ENCODE results near the gene RHBDF1.

Gene RHBDF1

DNA sequence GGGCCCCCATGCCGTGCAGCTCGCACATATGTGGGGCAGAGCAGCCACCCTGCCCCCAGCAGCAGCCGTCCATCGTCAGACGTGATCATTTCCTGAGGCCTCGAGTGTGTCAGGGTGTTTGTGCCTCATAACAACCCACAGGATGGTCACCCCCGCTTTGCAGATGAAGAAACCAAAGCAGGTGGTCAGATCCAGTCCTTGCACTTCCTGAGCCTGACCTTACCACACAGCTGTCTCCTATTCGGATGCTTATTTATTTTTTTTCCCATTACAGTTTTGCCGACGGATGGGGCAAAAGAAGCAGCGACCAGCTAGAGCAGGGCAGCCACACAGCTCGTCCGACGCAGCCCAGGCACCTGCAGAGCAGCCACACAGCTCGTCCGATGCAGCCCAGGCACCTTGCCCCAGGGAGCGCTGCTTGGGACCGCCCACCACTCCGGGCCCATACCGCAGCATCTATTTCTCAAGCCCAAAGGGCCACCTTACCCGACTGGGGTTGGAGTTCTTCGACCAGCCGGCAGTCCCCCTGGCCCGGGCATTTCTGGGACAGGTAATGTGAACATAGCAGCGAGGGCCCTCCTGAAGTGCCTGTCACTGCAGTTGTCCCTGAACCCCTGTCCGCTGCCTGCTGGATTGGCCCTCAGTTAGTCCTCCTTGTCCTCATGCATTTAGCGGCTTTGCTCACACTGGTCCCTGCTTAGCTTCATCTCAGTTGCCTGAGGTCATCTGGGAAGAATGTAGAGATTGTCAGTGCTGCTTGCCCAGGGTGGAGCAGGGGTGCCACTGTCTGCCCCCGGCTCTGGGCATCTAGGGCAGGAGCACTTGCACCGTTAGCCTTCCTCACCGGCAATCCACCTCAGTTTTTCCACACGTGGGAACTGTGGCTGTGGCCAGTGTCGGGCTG, 7.0 kb upstream of the RHBDF1 start:
- H3K4me1 ChIP-seq: peaks cover 70 to 93% (median 89%) of the 10 kb centered on the region in 10 experiments
- TF ChIP-seq Cebpa-rat (IDR thresholded peaks at IDR 0.05): no peak
- peak overlapping the region; percentile 93 to 99 (median 96); a peak in 21 of 22 replicates for H3K27ac ChIP-seq

DNA sequence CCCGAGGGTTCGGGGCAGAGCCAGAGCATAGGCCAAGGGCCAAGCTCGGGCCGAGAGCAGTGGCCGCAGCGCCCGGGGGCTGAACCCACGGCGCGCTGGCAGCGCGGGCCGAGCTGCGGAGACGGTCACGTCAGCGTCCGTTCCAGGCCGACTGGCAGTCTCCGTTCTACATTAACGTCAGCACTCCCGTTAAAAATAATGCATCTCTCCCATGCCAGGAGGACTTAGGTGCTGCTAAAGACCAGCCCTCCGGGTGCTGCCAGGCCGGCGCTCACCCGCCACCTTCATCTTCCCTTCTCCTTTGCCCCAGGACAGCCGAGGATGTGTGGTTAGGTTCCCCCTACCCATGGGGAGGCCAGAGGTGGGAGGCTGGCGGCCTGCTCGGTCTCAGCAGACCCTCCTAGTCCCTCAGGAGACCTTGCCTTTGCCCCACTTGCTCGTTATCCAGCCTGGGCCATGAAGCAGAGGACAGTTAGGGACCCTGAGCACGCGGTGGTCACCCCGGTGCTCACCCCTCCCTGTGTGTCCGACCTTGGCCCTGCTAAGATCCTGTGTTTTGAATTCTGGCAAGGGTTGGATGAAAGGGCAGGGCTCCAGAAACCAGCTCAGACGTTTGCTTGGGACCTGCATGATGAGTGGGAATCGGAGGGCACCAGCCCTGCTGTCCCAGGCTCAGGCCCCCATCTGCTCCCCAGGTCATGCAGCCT, 6.2 kb upstream of the RHBDF1 start:
- Histone ChIP-seq H3K36me3 (peaks cover 29 to 47% (median 34%) of the 10 kb centered on the region in 11 experiments), H3K9me3 (replicated peaks in 1 of 11) (no peaks in the 10 kb centered on the region), H3K9ac (peak overlapping the region; percentile 93 to 100 (median 98)), H3K4me3 (peak overlapping the region; percentile 80 to 100 (median 93)), H3K27ac (peak overlapping the region; percentile 93 to 99 (median 96)), H3K4me1 (peaks cover 63 to 93% (median 89%) of the 10 kb centered on the region in 10 experiments), H3K27me3 (peaks cover 0 to 10% (median 8%) of the 10 kb centered on the region in 11 experiments; a peak in 16 of 22 replicates), H4K20me1 (peaks cover 0 to 30% (median 0%) of the 10 kb centered on the region in 11 experiments; a peak in 5 of 22 replicates), H3K4me2 (peak overlapping the region; percentile 96 to 100 (median 99))
- no peak for TF ChIP-seq Cebpa-rat (IDR thresholded peaks at IDR 0.05)

More for the DNA sequence above, 7.0 kb upstream of the RHBDF1 start:
- Histone ChIP-seq H3K9me3 (replicated peaks in 1 of 11) (no peaks in the 10 kb centered on the region), H3K9ac (peak overlapping the region; percentile 93 to 100 (median 98)), H4K20me1 (peaks cover 0 to 36% (median 5%) of the 10 kb centered on the region in 11 experiments; a peak in 8 of 22 replicates), H3K4me2 (peak overlapping the region; percentile 96 to 100 (median 99)), H3K36me3 (peaks cover 29 to 48% (median 34%) of the 10 kb centered on the region in 11 experiments), H3K4me3 (peak overlapping the region; percentile 80 to 100 (median 93)), H3K27me3 (peaks cover 0 to 2% (median 0%) of the 10 kb centered on the region in 11 experiments; a peak in 6 of 22 replicates)

DNA sequence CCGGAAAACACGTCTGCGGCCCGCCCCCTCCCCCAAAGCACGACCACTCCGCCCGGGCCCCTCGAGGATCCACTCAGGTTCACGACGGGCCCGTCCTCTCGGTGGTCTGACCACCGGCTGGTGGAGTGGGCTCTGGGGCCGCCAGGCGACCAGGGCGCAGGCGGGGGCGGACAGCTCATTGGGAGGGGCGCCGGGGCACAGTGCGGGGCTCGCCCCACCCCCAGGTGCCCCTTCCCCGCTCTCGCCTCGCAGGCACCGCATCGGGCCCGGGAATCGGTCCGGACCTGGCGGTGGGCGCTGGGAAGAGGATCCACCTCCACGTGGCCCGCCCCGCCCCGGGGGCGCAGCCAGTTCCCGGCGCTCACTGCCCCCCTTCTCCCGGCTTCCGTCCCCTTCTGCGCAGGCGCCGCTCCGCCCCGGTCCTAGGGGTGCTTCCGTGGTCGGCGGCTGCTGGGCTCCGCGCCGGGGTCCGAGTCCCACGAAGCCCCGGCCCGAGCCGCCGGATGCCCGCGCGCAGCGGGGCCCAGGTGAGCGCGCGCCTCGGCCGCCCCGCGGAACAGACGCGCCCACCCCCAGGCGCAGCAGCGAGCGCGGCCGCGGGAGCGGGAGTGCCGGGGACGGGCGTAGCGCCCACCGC, 5.5 kb upstream of the RHBDF1 start, which contains the start of gene MPG:
TSS of gene MPG (plus strand) at position 419 of the 637 bp plus-strand sequence. CDS start at position 504, 85 bp downstream.
- peak within 1 kb of the TSS; percentile 93 to 100 (median 98) for H3K9ac ChIP-seq
- H3K27ac ChIP-seq: peak within 1 kb of the TSS; percentile 93 to 99 (median 96)
- TF ChIP-seq Cebpa-rat (IDR thresholded peaks at IDR 0.05): no peak
- H3K4me3 ChIP-seq: peak within 1 kb of the TSS; percentile 80 to 100 (median 93)
- peaks cover 25 to 40% (median 30%) of the 10 kb centered on the region in 11 experiments for H3K36me3 ChIP-seq
- H4K20me1 ChIP-seq: peaks cover 0 to 27% (median 0%) of the 10 kb centered on the region in 11 experiments; a peak in 5 of 22 replicates
- peaks cover 0 to 16% (median 14%) of the 10 kb centered on the region in 11 experiments; a peak in 18 of 22 replicates for H3K27me3 ChIP-seq
- H3K9me3 ChIP-seq (replicated peaks in 1 of 11): no peaks in the 10 kb centered on the region
- H3K4me1 ChIP-seq: peaks cover 63 to 93% (median 89%) of the 10 kb centered on the region in 10 experiments
- H3K4me2 ChIP-seq: peak within 1 kb of the TSS; percentile 96 to 100 (median 99)

DNA sequence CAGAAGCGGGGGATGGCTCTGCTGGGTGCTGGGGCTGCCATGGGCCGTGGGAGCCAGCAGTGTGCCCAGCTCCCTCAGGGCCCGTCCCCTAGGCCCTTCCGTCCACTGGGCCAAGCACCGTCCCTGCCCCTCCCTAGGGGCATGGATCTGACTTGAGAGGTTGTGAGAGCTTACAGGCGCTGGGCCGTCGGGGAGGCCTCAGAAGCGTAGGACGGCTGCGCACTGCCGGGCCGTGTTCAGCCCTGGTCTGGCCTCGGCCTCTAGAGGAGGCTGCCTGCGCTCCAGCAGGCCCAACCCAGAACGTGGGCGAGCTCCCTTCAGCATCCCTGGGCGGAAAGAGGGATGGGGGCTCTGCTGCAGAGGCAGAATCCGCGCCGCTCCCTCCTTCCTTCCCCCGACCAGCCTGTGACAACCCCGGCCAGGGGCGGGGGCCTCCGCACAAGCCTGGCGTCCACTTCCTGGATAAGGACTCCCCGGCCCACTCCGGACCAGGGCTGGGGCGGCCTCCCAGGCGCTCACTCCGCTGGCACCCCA, 4.9 kb upstream of the RHBDF1 start:
- Histone ChIP-seq H3K9ac (peak overlapping the region; percentile 93 to 100 (median 98)), H3K36me3 (peaks cover 20 to 34% (median 24%) of the 10 kb centered on the region in 11 experiments), H3K27me3 (peaks cover 0 to 22% (median 20%) of the 10 kb centered on the region in 11 experiments; a peak in 18 of 22 replicates), H3K4me3 (peak overlapping the region; percentile 80 to 100 (median 93)), H3K4me2 (peak overlapping the region; percentile 96 to 100 (median 99)), H3K27ac (peak overlapping the region; percentile 93 to 99 (median 96)), H3K4me1 (peaks cover 62 to 91% (median 87%) of the 10 kb centered on the region in 10 experiments), H4K20me1 (peaks cover 0 to 21% (median 0%) of the 10 kb centered on the region in 11 experiments; a peak in 5 of 22 replicates), H3K9me3 (replicated peaks in 1 of 11) (no peaks in the 10 kb centered on the region)
- no peak for TF ChIP-seq Cebpa-rat (IDR thresholded peaks at IDR 0.05)

DNA sequence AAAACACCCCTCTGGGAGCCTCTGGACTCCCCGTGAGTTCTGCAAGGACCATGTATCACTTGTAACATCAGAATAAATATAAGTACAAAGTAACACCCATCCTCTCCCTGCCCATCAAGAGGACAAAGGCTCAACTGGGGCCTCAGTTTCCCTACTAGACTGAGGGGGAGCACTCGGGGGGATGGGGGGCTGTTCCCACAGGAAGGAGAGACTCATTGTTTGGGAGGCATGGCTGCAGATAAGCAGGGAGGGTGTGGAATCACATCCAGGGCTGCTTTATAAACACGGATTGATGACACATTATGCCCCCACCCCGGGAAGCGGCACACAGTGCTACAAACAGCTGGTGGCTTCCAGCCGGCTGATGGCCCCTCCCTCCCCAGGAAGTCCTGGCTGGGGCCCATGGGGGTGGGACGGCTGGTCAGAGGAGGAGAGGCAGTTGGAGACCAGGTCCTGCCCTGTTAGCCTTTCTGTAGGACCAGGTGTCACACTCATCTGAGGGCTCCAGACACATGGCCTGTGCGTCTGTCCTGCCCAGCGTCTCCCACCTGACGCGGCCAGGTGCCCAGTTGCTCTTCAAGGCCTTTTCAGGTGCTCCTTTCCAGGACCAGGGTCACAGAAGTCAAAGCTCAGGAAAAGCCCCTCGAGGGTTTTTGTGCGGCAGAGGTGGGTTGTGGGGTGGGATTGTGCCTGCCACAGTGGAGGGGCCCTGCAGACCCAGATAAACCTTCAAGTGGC, 4.3 kb upstream of the RHBDF1 start:
- Histone ChIP-seq H3K27ac (peak overlapping the region; percentile 93 to 99 (median 96)), H3K27me3 (peaks cover 4 to 29% (median 25%) of the 10 kb centered on the region in 11 experiments), H3K4me3 (peak overlapping the region; percentile 80 to 100 (median 93)), H3K36me3 (peaks cover 19 to 28% (median 22%) of the 10 kb centered on the region in 11 experiments), H3K4me2 (peak overlapping the region; percentile 96 to 100 (median 99)), H3K9me3 (replicated peaks in 1 of 11) (no peaks in the 10 kb centered on the region), H3K4me1 (peaks cover 59 to 89% (median 84%) of the 10 kb centered on the region in 10 experiments), H4K20me1 (peaks cover 0 to 16% (median 1%) of the 10 kb centered on the region in 11 experiments; a peak in 4 of 22 replicates), H3K9ac (peak overlapping the region; percentile 93 to 100 (median 98))
- peak in 1 of 11 experiments; percentile 56; a peak in 4 of 22 replicates for TF ChIP-seq Cebpa-rat (IDR thresholded peaks at IDR 0.05)

DNA sequence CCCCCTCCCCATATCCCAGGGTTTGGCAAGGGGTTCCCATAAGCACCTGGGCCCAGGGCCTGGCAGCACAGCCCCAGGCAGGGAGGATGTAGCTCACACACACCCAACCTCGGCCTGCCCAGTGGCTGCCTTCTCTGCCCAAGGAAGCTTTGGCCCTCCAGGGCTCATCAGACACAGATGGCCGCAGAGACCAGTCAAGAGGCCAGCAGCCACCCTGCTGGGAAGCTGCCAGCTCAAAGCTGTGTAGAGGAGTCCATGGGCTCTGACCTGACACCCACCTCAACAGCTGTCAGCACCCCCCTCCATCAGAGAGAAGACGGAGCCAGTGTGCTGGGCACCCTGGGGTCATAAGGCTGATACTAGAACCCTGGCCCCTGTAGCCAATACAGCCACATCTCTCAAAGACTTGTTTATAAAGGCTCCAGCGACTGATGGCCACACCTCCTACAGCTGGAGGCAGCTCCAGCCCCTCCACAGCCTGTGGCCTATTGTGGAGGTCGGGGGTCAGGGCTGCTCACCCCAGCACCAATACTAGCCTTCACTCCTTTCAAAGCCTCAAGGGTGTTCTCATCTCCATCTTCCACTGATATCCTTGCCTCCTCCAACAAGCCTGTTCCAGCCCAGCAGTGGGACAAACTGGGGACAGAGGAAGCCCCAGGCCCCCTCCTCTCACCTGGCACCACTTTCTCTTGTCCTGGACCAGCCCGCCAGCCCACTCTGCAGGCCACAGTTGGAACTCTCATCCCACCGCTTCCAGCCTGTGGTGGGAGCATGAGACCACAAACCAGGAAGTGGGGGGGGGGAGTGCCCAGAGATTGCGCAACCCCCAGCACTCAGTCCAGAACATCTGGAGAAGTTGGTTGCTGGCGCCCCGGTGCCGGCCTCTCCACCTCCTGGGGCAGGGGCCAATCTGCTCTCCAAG, 3.4 kb upstream of the RHBDF1 start:
- peak overlapping the region; percentile 93 to 100 (median 98); a peak in 20 of 22 replicates for H3K9ac ChIP-seq
- peaks cover 15 to 20% (median 17%) of the 10 kb centered on the region in 11 experiments for H3K36me3 ChIP-seq
- H3K4me3 ChIP-seq: peak overlapping the region; percentile 80 to 100 (median 93); a peak in 16 of 20 replicates
- H3K27me3 ChIP-seq: peaks cover 12 to 37% (median 34%) of the 10 kb centered on the region in 11 experiments
- peak overlapping the region; percentile 93 to 99 (median 96); a peak in 21 of 22 replicates for H3K27ac ChIP-seq
- peaks cover 59 to 90% (median 85%) of the 10 kb centered on the region in 10 experiments for H3K4me1 ChIP-seq
- peak; percentile 97 to 100 (median 100) for TF ChIP-seq Cebpa-rat (IDR thresholded peaks at IDR 0.05)
- no peaks in the 10 kb centered on the region for H3K9me3 ChIP-seq (replicated peaks in 1 of 11)
- H4K20me1 ChIP-seq: peaks cover 0 to 24% (median 6%) of the 10 kb centered on the region in 11 experiments; a peak in 11 of 22 replicates
- peak overlapping the region; percentile 96 to 100 (median 99) for H3K4me2 ChIP-seq

All from BLaER1 treated with 17β-estradiol and CSF1 and Interleukin-3, amounts not matched to agents 10 nM and 100 nM (cell line).